HG02943 (cell line): Measurements from ENCODE around the gene STAG3.
"Not testable (repeated sequence)": the region's sequence is repeated elsewhere in the genome, so short reads cannot be mapped to it uniquely, and the experiment has no call there.

Source experiments
- ATAC-seq: cut with Tn5 transposase; IDR thresholded peaks from one replicate; pipeline ENCODE4 v1.9.1; 2021; ENCODE audit warnings: mild to moderate bottlenecking, low read depth, moderate library complexity; ENCODE audit not compliant: unreplicated experiment

The STAG3 gene

GRCh38 chr7:100210805-100211204, 33.1 kb downstream of the STAG3 start:
- ATAC-seq = no peak

GRCh38 chr7:100211342-100211780, 33.6 kb downstream of the STAG3 start:
- no peak for ATAC-seq

GRCh38 chr7:100212631-100213286, 35.0 kb downstream of the STAG3 start:
- no peak for ATAC-seq

- ATAC-seq = no peak
Observed at GRCh38 chr7:100213672-100214071, 36.0 kb downstream of the STAG3 start.

- ATAC-seq = not testable (repeated sequence)
Observed at GRCh38 chr7:100214356-100214755, 36.6 kb downstream of the STAG3 start.

GRCh38 chr7:100215895-100216294, 38.2 kb downstream of the STAG3 start:
- ATAC-seq = no peak

GRCh38 chr7:100217934-100218333, 40.2 kb downstream of the STAG3 start:
- ATAC-seq = not testable (repeated sequence)

- no peak for ATAC-seq
Observed at GRCh38 chr7:100219271-100219737, 41.6 kb downstream of the STAG3 start.

GRCh38 chr7:100219801-100220585, 42.3 kb downstream of the STAG3 start, which contains the start of gene PVRIG:
Gene PVRIG, plus strand, starts transcription at chr7:100219949. Its CDS starts 22 bp downstream, at chr7:100219971.
- not testable (repeated sequence) for ATAC-seq

- ATAC-seq = peak; percentile 10
Observed at GRCh38 chr7:100220586-100221230, 43.0 kb downstream of the STAG3 start.

GRCh38 chr7:100221231-100221718, 43.6 kb downstream of the STAG3 start:
- ATAC-seq = peak; percentile 51

- no peak for ATAC-seq
Observed at GRCh38 chr7:100221767-100222444, 44.2 kb downstream of the STAG3 start.

GRCh38 chr7:100222445-100223132, 44.9 kb downstream of the STAG3 start:
- ATAC-seq = no peak

GRCh38 chr7:100223376-100223927, 45.7 kb downstream of the STAG3 start:
- ATAC-seq = not testable (repeated sequence)

GRCh38 chr7:100224891-100225290, 47.2 kb downstream of the STAG3 start:
- not testable (repeated sequence) for ATAC-seq

- ATAC-seq = not testable (repeated sequence)
Observed at GRCh38 chr7:100234660-100235317, 57.1 kb downstream of the STAG3 start.

- not testable (repeated sequence) for ATAC-seq
Observed at GRCh38 chr7:100239975-100240374, 62.3 kb downstream of the STAG3 start.

GRCh38 chr7:100243385-100243784, 65.7 kb downstream of the STAG3 start:
- not testable (repeated sequence) for ATAC-seq
